ENCODE data around the gene ELAVL2. TPM values are rescaled to one million over a fixed set of nuclear protein-coding genes. Genes with fewer than 3 reads are reported as not detected.

The ELAVL2 gene
- total RNA-seq, 2 experiments from 2014 or later = not detected

DNA sequence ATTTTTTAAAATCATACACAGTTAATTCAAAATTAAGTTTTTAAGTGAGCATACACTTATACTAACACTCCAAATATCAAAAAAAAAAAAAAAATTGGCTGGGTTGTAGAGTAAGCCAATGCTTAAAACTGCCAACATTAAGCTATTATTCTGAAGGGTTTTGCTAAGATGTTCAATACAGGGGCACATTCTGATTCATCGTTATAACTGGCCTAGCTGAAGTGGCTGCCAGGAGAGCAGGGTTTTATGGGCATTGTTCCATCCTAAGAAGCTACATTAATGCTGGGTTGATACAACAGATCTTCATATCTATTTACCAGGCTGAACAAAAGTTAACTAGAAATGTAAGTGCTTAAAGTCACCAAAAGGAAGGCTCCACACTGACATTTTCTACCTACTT is 13.4 kb downstream of the ELAVL2 start:
- CTCF ChIA-PET = no interaction called here
- H3K27ac ChIP-seq (ENCODE audit: low read depth in 1 of 2, low read length in 2 of 2) = no peak overlapping the region
- Mint-ChIP-seq H3K36me3 (ENCODE audit: low read depth) (no peaks in the 10 kb centered on the region), H3K27me3 (no peaks in the 10 kb centered on the region), H3K27ac (no peak overlapping the region), H3K4me3 (no peak overlapping the region), H3K9me3 (peaks cover 10% of the 10 kb centered on the region), H3K4me1 (ENCODE audit: low read depth) (no peaks in the 10 kb centered on the region)
- no peak overlapping the region for H3K4me3 ChIP-seq (ENCODE audit: low read length)
- H3K27me3 ChIP-seq (ENCODE audit: control insufficient read depth in 1 of 2, insufficient read depth in 2 of 2, low read length in 2 of 2) = no peaks in the 10 kb centered on the region
- TF ChIP-seq, protein P1, sequence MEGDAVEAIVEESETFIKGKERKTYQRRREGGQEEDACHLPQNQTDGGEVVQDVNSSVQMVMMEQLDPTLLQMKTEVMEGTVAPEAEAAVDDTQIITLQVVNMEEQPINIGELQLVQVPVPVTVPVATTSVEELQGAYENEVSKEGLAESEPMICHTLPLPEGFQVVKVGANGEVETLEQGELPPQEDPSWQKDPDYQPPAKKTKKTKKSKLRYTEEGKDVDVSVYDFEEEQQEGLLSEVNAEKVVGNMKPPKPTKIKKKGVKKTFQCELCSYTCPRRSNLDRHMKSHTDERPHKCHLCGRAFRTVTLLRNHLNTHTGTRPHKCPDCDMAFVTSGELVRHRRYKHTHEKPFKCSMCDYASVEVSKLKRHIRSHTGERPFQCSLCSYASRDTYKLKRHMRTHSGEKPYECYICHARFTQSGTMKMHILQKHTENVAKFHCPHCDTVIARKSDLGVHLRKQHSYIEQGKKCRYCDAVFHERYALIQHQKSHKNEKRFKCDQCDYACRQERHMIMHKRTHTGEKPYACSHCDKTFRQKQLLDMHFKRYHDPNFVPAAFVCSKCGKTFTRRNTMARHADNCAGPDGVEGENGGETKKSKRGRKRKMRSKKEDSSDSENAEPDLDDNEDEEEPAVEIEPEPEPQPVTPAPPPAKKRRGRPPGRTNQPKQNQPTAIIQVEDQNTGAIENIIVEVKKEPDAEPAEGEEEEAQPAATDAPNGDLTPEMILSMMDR (IDR thresholded peaks at IDR 0.05) = no peak
- no peaks in the 10 kb centered on the region for H3K36me3 ChIP-seq (ENCODE audit: insufficient read depth, low read length)
- ATAC-seq (ENCODE audit: poor library complexity) = no peak
- no peak for DNase-seq
- H3K4me1 ChIP-seq (ENCODE audit: insufficient read depth, low read length) = no peaks in the 10 kb centered on the region
- intact Hi-C loops (cut with DNase I, micrococcal nuclease) = no loop called here
- POLR2A ChIA-PET = no interaction called here
- no peaks in the 10 kb centered on the region for H3K9me3 ChIP-seq (ENCODE audit: control insufficient read depth in 1 of 2, insufficient read depth in 1 of 2, low read length in 2 of 2)

DNA sequence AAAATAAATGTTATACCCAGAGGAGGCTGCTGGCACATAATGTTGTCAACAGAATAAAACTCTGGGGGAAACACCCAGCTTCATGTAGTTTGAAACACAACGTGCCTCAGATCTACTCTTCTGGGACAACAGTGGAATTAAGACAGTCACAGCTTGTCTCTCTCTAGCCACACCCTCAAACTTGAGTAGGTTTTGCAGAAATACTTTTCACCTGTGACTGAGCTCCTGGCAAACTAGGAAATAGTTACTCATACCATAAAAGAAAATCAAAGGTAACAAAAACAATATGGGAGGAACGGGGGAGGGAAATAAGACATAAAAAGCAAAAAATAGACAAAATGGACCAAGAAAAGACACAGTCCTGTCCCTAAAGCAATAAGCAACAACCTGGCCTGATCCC is 14.4 kb downstream of the ELAVL2 start:
- H3K27me3 ChIP-seq (ENCODE audit: control insufficient read depth in 1 of 2, insufficient read depth in 2 of 2, low read length in 2 of 2) = no peaks in the 10 kb centered on the region
- Mint-ChIP-seq H3K36me3 (ENCODE audit: low read depth) (no peaks in the 10 kb centered on the region), H3K4me1 (ENCODE audit: low read depth) (no peaks in the 10 kb centered on the region), H3K9me3 (peaks cover 8% of the 10 kb centered on the region), H3K27ac (no peak overlapping the region), H3K4me3 (no peak overlapping the region), H3K27me3 (no peaks in the 10 kb centered on the region)
- DNase-seq (no peak), ATAC-seq (ENCODE audit: poor library complexity) (no peak)
- no peaks in the 10 kb centered on the region for H3K36me3 ChIP-seq (ENCODE audit: insufficient read depth, low read length)
- POLR2A ChIA-PET = no interaction called here
- H3K9me3 ChIP-seq (ENCODE audit: control insufficient read depth in 1 of 2, insufficient read depth in 1 of 2, low read length in 2 of 2) = no peaks in the 10 kb centered on the region
- H3K27ac ChIP-seq (ENCODE audit: low read depth in 1 of 2, low read length in 2 of 2) = no peak overlapping the region
- TF ChIP-seq, protein P1 (IDR thresholded peaks at IDR 0.05) = no peak
- CTCF ChIA-PET = no interaction called here
- H3K4me3 ChIP-seq (ENCODE audit: low read length) = no peak overlapping the region
- intact Hi-C loops (cut with DNase I, micrococcal nuclease) = no loop called here
- H3K4me1 ChIP-seq (ENCODE audit: insufficient read depth, low read length) = no peaks in the 10 kb centered on the region

DNA sequence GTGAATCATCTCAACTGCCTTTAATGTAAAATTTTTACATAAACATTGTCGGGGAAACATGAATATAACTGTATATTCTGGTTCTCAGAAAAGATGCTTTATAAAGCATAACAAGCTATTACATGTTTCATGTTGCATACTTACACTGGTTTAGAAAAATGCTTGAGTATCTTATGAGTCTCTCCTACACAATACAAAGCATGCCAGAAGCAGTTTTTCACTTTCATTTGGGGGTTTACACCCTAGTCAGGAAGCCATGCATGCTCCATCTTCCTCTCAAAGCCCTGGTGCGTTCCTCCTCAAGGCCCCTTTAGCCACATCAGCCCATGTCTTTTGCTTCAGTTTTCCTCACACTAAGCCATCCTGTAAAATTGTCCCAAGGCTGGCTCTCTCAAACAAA is 22.8 kb downstream of the ELAVL2 start:
- ChIA-PET POLR2A (no interaction called here), CTCF (no interaction called here)
- Mint-ChIP-seq H3K36me3 (ENCODE audit: low read depth) (no peaks in the 10 kb centered on the region), H3K9me3 (peaks cover 8% of the 10 kb centered on the region), H3K27ac (no peak overlapping the region), H3K4me1 (ENCODE audit: low read depth) (no peaks in the 10 kb centered on the region), H3K4me3 (no peak overlapping the region), H3K27me3 (no peaks in the 10 kb centered on the region)
- H3K36me3 ChIP-seq (ENCODE audit: insufficient read depth, low read length) = no peaks in the 10 kb centered on the region
- no peak overlapping the region for H3K4me3 ChIP-seq (ENCODE audit: low read length)
- ATAC-seq (ENCODE audit: poor library complexity) = no peak
- no peaks in the 10 kb centered on the region for H3K9me3 ChIP-seq (ENCODE audit: control insufficient read depth in 1 of 2, insufficient read depth in 1 of 2, low read length in 2 of 2)
- TF ChIP-seq, protein P1 (IDR thresholded peaks at IDR 0.05) = no peak
- H3K4me1 ChIP-seq (ENCODE audit: insufficient read depth, low read length) = no peaks in the 10 kb centered on the region
- intact Hi-C loops (cut with DNase I, micrococcal nuclease) = no loop called here
- DNase-seq = no peak
- H3K27me3 ChIP-seq (ENCODE audit: control insufficient read depth in 1 of 2, insufficient read depth in 2 of 2, low read length in 2 of 2) = no peaks in the 10 kb centered on the region
- H3K27ac ChIP-seq (ENCODE audit: low read depth in 1 of 2, low read length in 2 of 2) = no peak overlapping the region

All from CD4-positive, alpha-beta T cell (primary cell).